KMS-11 (cell line): ENCODE data around the gene NKX2-2.

Experiments
- H2AFZ ChIP-seq: fragments of 200-600 bp; sonication (generic); 2 replicates; pipeline ENCODE4 v1.6.1; 2016; ENCODE audit warnings: antibody characterized with exemption, mixed run types, low read depth
- H3K27ac ChIP-seq: fragments of 200-600 bp; sonication (generic); 2 replicates; pipeline ENCODE4 v1.6.1; 2016; ENCODE audit warnings: mild to moderate bottlenecking, mixed run types
- H3K27me3 ChIP-seq: fragments of 200-600 bp; sonication (generic); 2 replicates; pipeline ENCODE4 v1.6.1; 2017; ENCODE audit warnings: mild to moderate bottlenecking, low read depth, mixed run types, moderate library complexity; ENCODE audit not compliant: insufficient read depth
- H3K36me3 ChIP-seq: fragments of 200-600 bp; sonication (generic); 2 replicates; pipeline ENCODE4 v1.6.1; 2017; ENCODE audit warnings: mild to moderate bottlenecking, mixed run types; ENCODE audit not compliant: insufficient read depth
- H3K4me1 ChIP-seq: fragments of 200-600 bp; sonication (generic); 2 replicates; pipeline ENCODE4 v1.6.1; 2016; ENCODE audit warnings: mild to moderate bottlenecking, low read depth, mixed run types; ENCODE audit not compliant: poor library complexity, severe bottlenecking
- H3K4me2 ChIP-seq: fragments of 200-600 bp; sonication (generic); 2 replicates; pipeline ENCODE4 v1.7.0; 2016; ENCODE audit warnings: mild to moderate bottlenecking, mixed run types
- H3K4me3 ChIP-seq: fragments of 200-600 bp; sonication (generic); IDR thresholded peaks from 2 replicates; pipeline ENCODE4 v1.6.1; 2017; ENCODE audit warnings: low read depth, low read length, mixed read lengths; ENCODE audit not compliant: insufficient read depth
- H3K79me2 ChIP-seq: fragments of 200-600 bp; sonication (generic); 2 replicates; pipeline ENCODE4 v1.6.1; 2016; ENCODE audit warnings: low read depth, mixed run types; ENCODE audit not compliant: insufficient read depth
- H3K9ac ChIP-seq: fragments of 200-600 bp; sonication (generic); 2 replicates; pipeline ENCODE4 v1.6.1; 2016; ENCODE audit warnings: mild to moderate bottlenecking, mixed run types
- H4K20me1 ChIP-seq: fragments of 200-600 bp; sonication (generic); 2 replicates; pipeline ENCODE4 v1.6.1; 2016; ENCODE audit warnings: mild to moderate bottlenecking, mixed run types; ENCODE audit not compliant: insufficient read depth
- TF ChIP-seq, protein P1 (sequence below): fragments of 200-600 bp; sonication (generic); conservative IDR thresholded peaks from 2 replicates; pipeline ENCODE4 v1.6.1; 2017; ENCODE audit warnings: low read depth, mild to moderate bottlenecking, antibody characterized with exemption, low read length, moderate library complexity, mixed read lengths

NKX2-2 gene

DNA sequence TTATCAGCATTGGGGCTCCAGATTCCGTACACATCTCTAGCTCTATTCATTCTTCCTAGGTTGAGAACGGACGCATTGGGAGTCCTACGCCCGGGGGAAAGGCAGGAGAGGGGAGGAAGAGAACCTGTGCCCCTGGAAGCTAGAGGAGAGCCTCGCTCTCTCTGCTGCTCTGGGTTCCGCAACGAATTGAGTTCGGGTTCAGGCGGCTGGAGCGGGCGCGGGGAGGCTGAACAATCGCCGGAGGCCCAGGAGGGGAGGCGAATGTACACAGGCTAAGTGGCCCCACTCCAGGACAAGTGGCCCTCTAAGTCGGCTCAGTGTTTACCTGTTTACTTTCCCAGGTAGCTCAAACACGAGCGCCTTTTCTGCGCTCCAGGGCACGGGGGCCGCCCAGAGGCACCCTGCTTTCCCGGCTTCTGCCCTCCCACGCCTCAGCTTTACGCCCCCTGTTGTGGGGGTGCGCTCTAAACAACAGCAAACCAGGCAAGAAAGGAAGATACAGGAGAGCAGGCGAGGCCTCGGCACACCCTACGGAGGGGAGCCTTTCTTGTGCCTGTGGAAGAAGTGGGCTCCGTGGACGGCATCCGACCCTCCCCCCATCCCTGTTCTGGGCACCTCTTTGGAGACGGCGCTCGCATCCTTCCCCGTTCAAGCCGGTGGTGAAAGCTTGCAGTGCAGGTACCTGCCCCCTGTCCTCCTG, 4.6 kb upstream of the NKX2-2 start:
- no peak overlapping the region for H3K4me2 ChIP-seq
- H3K4me1 ChIP-seq = no peaks in the 10 kb centered on the region
- no peaks in the 10 kb centered on the region for H3K79me2 ChIP-seq
- no peaks in the 10 kb centered on the region for H4K20me1 ChIP-seq
- no peak overlapping the region for H3K9ac ChIP-seq
- no peak overlapping the region for H2AFZ ChIP-seq
- no peak overlapping the region for H3K4me3 ChIP-seq
- TF ChIP-seq, protein P1, sequence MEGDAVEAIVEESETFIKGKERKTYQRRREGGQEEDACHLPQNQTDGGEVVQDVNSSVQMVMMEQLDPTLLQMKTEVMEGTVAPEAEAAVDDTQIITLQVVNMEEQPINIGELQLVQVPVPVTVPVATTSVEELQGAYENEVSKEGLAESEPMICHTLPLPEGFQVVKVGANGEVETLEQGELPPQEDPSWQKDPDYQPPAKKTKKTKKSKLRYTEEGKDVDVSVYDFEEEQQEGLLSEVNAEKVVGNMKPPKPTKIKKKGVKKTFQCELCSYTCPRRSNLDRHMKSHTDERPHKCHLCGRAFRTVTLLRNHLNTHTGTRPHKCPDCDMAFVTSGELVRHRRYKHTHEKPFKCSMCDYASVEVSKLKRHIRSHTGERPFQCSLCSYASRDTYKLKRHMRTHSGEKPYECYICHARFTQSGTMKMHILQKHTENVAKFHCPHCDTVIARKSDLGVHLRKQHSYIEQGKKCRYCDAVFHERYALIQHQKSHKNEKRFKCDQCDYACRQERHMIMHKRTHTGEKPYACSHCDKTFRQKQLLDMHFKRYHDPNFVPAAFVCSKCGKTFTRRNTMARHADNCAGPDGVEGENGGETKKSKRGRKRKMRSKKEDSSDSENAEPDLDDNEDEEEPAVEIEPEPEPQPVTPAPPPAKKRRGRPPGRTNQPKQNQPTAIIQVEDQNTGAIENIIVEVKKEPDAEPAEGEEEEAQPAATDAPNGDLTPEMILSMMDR = no peak
- no peak overlapping the region for H3K27ac ChIP-seq
- H3K36me3 ChIP-seq = no peaks in the 10 kb centered on the region
- peaks cover 6% of the 10 kb centered on the region for H3K27me3 ChIP-seq

DNA sequence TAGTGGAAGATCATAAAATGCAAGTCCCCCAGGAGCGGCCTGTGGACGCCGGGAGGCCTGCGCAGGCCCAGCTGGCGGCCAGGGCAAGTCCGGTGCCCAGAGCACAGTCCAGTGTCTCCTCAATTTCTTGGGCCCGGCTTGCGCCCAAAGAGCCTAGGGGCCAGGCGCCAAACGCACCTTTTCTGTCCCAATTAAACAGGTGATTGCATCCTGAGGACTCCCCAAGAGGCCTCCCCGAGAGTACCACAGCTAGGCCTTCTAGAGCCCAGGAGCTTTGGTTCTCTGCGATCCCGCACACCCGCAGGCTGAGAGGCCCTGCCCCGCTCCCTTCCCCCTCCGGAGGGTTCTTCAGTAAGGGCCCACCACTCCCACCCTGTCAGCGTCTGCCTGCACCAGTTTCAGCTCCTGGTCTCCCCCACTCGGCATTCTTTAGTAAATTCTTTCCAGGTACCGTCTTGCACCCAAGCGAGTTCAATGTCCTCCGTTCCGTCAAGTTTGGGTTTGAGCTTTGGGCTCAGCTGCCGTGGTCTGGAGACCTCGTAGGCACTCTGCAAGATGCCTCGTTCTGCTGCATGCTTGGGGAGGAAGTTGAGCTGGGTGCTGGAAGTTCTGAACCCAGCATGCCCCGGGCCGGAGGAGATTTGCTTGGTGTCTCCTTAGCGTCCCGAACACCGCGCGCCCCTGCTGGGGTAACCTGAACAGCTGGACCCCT, 3.9 kb upstream of the NKX2-2 start:
- H3K36me3 ChIP-seq = no peaks in the 10 kb centered on the region
- H3K4me1 ChIP-seq = no peaks in the 10 kb centered on the region
- H4K20me1 ChIP-seq = no peaks in the 10 kb centered on the region
- H3K4me2 ChIP-seq = no peak overlapping the region
- peaks cover 6% of the 10 kb centered on the region for H3K27me3 ChIP-seq
- H3K4me3 ChIP-seq = no peak overlapping the region
- TF ChIP-seq, protein P1 = no peak
- H3K9ac ChIP-seq = no peak overlapping the region
- H3K79me2 ChIP-seq = no peaks in the 10 kb centered on the region
- no peak overlapping the region for H3K27ac ChIP-seq
- no peak overlapping the region for H2AFZ ChIP-seq

DNA sequence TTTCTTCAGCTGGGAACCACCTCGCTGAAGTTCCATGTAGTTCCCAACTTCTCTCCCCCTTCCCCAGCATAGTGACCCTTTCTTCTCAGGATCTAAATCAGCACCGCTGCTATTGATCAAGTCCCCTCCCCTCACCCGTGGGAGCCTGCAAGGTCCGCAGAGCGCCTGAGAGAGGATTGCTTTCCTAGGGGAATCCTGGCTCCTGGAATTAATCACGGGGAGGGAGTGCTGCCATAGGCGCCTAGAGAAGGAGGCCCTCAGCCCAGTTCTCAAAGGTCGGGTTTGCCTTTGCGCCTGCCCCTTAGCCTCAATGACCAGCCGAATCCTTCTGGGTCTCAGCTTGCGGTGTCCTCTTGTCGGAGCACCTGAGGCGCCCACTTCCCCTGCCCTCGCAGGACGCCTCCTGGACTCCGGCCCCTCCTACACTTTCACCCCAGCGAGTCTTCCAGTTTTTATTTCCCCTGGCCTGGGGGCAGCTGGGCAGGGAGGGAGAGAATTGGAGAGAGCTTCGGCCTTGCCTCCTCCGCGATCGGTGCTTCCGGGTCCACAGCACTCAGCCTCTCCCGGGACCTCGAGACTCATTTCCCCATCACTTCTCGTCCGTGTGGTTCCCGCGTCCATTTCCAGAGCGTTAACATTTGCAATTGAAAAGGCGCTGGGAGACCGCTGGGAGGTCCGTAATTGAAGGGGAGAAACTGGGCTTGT, 3.1 kb upstream of the NKX2-2 start:
- no peaks in the 10 kb centered on the region for H3K36me3 ChIP-seq
- TF ChIP-seq, protein P1 = no peak
- H3K4me2 ChIP-seq = no peak overlapping the region
- no peak overlapping the region for H3K9ac ChIP-seq
- H3K27me3 ChIP-seq = peaks cover 6% of the 10 kb centered on the region
- no peak overlapping the region for H3K27ac ChIP-seq
- no peak overlapping the region for H3K4me3 ChIP-seq
- no peaks in the 10 kb centered on the region for H3K79me2 ChIP-seq
- no peak overlapping the region for H2AFZ ChIP-seq
- H4K20me1 ChIP-seq = no peaks in the 10 kb centered on the region
- no peaks in the 10 kb centered on the region for H3K4me1 ChIP-seq

GRCh38 chr20:21516180-21516567, 2.3 kb upstream of the NKX2-2 start:
- no peaks in the 10 kb centered on the region for H3K4me1 ChIP-seq
- H2AFZ ChIP-seq = no peak overlapping the region
- TF ChIP-seq, protein P1 = no peak
- H3K9ac ChIP-seq = no peak overlapping the region
- no peak overlapping the region for H3K27ac ChIP-seq
- H3K27me3 ChIP-seq = peaks cover 6% of the 10 kb centered on the region
- no peaks in the 10 kb centered on the region for H3K79me2 ChIP-seq
- H3K36me3 ChIP-seq = no peaks in the 10 kb centered on the region
- no peak overlapping the region for H3K4me2 ChIP-seq
- no peaks in the 10 kb centered on the region for H4K20me1 ChIP-seq
- no peak overlapping the region for H3K4me3 ChIP-seq
